Suppressor macrophage (primary cell): ENCODE measurements around the gene YTHDC1.
A peak's percentile ranks its signal among the peaks of the same experiment; 100 is the strongest.
"Not testable (repeated sequence)": the region's sequence is repeated elsewhere in the genome, so short reads cannot be mapped to it uniquely, and the experiment has no call there.

Source experiments
- DNase-seq, 4 experiments: peaks; one replicate each; pipeline ENCODE4 v3.0.0-alpha.2; 2020 to 2022

The YTHDC1 gene

DNA sequence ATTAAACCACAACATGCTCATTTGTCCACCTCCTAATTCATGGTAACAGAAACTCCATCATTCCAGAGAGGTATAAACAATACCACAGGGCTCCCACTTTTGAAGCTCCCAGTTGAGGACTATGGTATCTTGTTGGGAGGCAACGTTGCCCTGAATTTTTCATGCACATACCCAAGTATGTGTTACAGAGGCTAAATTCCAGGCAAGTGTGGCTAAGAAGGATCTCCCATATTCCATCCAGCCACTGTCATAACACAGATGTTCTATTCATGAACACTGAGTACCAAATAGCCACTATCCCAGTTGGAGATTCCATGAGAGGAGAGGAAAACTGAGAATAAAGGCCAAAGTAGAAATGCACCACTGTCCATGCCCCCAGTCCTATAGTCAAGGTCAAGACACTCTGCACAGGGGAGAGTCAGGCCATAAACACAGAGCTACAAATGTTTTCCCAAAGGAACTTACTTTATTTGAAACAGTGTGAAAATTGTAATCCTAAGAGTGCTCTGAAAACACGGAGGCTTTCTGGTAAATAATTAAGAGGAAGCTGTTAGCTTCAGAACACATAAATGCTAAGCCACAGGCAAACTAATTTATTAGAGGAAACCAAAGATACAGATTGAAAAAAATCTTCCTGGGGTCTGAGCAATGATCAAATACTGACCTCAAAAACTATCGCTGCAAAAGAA lies 62.0 kb downstream of the YTHDC1 start:
- DNase-seq, result no peak

DNA sequence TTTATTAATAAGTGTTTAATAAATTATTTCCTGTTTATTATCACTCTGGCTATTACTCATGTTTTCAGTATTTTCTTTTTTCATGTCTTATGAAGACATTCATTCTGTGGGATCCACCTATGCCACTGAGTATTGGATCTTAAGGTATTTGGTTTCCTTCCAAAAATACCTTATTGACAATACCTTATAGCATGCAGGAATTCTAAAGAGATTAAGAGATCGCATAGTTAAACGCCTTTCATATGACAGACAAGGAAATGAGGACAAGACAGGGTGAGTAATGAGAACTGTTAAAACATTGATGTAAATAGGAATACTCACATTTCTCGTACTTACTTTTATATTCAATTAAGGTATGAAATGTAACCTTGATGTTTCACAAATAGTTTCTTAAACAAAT lies 66.2 kb downstream of the YTHDC1 start:
- no peak for DNase-seq

DNA sequence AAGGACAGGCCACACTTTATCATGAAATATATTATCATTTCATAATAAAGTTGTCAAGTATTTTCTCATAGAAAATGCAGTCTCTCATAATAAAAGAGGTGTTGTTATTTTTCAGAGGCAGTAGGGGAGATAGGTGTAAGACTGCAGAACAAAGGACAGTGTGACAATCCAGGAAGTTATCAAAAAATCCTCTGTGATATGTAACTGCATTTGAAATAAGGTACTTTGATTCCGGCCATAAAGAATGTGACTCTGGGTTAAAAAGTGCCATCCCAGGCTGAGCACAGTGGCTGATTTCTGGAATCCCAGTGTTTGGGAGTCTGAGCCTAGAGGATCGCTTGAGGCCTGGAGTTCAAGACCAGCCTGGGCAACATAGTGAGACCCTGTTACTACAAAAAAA lies 66.8 kb downstream of the YTHDC1 start:
- DNase-seq, result no peak

DNA sequence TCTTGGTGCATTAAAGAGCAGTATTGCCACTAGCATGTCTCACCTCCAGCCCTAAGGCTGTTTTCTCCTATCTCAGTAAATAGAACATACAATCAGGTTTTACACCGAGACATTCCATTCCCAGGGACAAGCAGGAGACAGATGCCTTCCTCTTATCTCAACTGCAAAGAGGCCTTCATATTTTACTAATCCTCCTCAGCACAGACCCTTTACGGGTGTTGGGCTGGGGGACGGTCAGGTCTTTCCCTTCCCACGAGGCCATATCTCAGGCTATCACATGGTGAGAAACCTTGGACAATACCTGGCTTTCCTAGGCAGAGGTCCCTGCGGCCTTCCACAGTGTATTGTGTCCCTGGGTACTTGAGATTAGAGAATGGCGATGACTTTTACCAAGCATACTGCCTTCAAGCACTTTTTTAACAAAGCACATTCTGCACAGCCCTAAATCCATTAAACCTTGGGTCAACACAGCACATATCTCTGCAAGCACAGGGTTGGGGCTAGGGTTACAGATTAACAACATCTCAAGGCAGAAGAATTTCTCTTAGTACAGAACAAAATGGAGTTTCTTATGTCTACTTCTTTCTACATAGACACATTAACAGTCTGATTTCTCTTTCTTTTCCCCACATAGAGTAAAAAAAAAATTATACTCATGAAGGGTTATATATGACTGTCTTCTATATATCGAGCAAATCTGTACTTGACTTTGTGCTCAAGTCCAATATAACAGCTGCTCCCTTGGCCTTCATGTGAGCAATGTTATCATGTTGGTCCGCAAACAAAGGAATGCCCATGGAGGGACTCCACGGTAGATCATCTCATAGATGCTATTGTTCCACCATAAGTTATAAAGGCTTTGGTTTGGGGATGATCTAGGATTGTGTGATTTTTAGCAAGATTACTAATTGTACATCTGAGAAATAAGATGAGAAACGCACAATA lies 67.8 kb downstream of the YTHDC1 start:
- not testable (repeated sequence) for DNase-seq

DNA sequence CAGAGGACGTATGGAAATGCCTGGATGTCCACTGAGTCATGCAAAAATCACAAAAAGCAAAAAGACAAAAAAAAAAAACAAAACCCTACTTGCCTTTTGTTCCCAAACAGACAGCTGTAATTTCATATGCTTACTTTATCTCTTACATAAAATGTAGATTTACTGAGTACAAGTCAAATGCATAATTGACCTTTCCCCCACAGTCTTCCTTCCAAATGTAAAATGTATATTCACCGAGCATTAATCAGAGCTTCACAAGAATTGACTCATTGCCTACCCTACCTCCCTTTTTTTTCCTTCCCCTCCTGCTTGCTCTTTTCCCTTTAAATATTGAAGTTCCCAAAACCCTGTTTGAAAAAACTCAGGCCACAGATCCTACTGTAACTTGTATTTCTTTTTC lies 71.9 kb downstream of the YTHDC1 start:
- no peak for DNase-seq

DNA sequence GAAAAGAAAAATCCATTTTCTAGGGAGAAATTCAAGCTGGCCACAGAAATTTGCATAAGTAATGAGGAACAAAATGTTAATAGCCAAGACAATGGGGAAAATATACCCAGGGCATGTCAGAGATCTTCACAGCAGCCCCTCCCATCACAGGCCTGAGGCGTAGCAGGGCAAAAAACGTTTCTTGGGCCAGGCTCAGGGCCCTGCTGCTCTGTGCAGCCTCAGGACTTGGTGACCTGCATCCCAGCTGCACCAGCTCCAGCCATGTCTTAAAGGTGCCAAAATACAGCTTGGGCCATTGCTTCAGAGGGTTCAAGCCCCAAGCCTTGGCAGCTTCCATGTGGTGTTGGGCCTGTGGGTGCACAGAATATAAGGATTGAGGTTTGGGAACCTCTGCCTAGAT lies 72.3 kb downstream of the YTHDC1 start:
- DNase-seq, result no peak

DNA sequence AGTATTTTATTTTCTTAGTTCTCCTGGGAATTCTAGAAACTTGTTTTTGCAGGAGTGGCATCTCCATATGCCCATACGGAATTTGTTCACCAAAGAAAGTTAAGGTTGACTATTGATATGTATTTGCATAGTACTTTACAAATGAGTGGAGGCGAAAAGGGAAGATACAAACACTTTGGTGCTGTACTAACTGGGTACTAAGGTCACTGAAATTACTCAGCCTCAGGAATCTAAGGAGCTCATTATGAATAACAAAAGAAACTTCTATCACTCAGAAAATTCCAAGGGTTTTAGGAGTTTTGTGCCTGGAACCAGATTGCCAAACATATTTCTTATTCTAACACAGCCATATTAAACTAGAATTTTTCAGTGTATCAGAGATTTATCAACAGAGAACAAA lies 77.0 kb downstream of the YTHDC1 start:
- no peak for DNase-seq

DNA sequence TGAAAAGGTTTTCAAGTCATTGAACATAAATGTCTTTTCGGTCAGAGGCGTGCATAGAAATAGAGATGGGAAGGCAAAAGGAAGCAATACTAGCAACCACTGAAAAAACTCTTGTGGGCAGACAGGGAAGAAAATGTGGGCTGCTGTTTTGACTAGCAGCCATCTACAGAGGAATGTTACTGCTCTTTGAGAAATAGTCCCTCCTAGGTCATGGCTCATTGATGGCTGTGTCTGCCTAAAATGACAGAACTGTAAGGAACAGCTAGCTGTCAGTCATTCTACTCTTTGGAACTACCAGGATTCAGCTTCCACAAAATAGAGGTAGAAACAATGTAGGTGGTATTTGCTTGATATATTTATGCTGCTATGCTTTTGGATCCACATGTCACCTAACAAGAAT lies 77.5 kb downstream of the YTHDC1 start:
- no peak for DNase-seq

DNA sequence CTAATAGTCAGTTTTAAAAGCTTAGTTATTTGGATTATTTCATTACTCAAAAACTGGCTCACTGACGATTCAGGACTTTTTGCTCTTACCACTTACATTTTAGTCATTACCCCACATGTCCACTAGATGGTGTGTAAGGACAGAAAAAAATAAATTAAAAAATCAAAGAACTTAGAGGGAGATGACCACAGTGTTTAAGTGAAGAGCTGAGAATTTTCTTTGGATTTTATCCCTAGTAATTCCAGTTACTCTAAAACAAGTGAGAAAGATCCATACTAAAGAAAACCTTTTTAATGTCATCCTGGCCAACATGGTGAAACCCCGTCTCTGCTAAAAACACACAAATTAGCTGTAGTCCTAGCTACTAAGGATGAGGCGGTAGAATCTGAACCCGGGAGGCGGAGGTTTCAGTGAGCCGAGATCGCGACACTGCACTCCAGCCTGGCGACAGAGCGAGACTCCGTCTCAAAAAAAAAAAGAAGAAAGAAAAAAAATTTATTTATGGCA lies 78.0 kb downstream of the YTHDC1 start:
- DNase-seq, result peak; percentile 6 to 64 (median 40)

DNA sequence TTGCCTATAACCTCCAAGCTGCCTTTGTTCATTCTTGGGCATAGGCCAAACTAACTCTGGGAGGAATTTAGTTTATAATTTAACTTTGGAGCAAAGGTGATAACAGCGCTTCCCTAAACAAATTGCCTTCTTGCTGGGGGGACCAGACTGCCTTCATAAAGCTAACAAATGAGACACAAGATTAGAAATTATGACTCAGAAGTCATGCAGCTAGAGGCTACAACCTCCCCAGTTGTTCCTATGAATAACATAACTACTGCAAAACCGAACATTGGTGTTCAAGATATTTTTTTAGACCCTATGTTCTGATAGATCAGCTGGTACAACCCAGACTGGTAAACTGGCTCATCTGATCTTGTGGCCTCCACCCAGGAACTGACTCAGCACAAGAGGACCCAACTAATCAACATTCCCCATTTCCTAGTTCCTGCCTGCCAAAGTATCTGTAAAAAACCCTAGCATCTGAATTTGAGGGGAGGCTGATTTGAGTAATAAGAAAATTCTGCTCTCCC lies 82.4 kb downstream of the YTHDC1 start:
- DNase-seq, result no peak

DNA sequence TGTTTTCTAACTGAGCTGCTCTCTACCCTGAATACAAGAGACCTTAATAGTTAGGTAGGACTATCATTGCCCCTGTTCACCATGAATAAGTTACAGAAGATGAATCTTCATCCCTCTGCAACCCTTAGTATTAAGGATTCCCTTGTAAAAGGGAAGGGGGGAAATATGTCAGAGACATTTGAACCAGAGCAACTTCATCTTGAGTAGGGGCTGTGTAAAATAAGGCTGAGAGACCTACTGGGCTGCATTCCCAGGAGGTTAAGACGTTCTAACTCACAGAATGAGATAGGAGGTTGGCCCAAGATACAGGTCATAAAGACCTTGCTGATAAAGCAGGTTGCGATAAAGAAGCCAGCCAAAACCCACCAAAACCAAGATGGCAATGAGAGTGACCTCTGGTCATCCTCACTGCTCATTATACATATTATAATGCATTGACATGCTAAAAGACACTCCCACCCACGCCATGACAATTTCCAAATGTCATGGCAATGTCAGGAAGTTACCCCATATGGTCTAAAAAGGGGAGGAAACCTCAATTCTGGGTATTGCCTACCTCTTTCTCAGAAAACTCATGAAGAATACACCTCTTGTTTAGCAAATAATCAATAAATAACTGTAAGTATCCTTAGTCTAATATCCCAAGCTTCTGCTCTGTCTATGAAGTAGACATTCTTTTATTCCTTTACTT lies 84.9 kb downstream of the YTHDC1 start:
- DNase-seq, result no peak
